Spleen (tissue), 11 donors: Measurements from ENCODE around the gene CIPC. TPM values are rescaled to one million over a fixed set of nuclear protein-coding genes. Genes with fewer than 3 reads are reported as not detected.

Experiments used
- DNase-seq: peaks from one replicate; pipeline ENCODE4 v3.0.0-alpha.2; 2020
- H3K27ac ChIP-seq, 8 donors: fragments of 200-600 bp; sonication (generic) in 7 of 8; 1 replicate in 4 of 8; 2 replicates in 4 of 8; pipeline versions ENCODE4 v1.5.0 to v1.8.0; 2016 to 2021; ENCODE audit warnings: inconsistent platforms in 4 of 8, mild to moderate bottlenecking in 4 of 8, moderate library complexity in 1 of 8
- H3K27me3 ChIP-seq, 7 donors: fragments of 200-600 bp; sonication (generic) in 6 of 7; replicated peaks in 1 of 7; 1 replicate in 4 of 7; 2 replicates in 3 of 7; pipeline versions ENCODE4 v1.5.0 to v1.8.0; 2016 to 2021; ENCODE audit warnings: inconsistent platforms in 3 of 7, mild to moderate bottlenecking in 1 of 7
- H3K36me3 ChIP-seq, 6 donors: fragments of 200-600 bp; sonication (generic) in 5 of 6; 1 replicate in 4 of 6; 2 replicates in 2 of 6; pipeline versions ENCODE4 v1.5.0 to v1.8.0; 2016 to 2021; ENCODE audit warnings: inconsistent platforms in 2 of 6
- H3K4me1 ChIP-seq, 6 donors: fragments of 200-600 bp; sonication (generic) in 5 of 6; 1 replicate in 3 of 6; 2 replicates in 3 of 6; pipeline versions ENCODE4 v1.5.0 to v1.8.0; 2016 to 2021; ENCODE audit warnings: inconsistent platforms in 3 of 6
- H3K4me3 ChIP-seq, 8 donors: fragments of 200-600 bp; sonication (generic) in 7 of 8; 1 replicate in 4 of 8; 2 replicates in 4 of 8; pipeline versions ENCODE4 v1.5.0 to v1.8.0; 2016 to 2021; ENCODE audit warnings: inconsistent platforms in 4 of 8, mild to moderate bottlenecking in 4 of 8, moderate library complexity in 2 of 8
- H3K9me3 ChIP-seq, 8 donors: fragments of 200-600 bp; sonication (generic) in 7 of 8; 1 replicate in 4 of 8; 2 replicates in 4 of 8; pipeline versions ENCODE4 v1.5.0 to v1.8.0; 2016 to 2021; ENCODE audit warnings: inconsistent platforms in 4 of 8
- POLR2A ChIP-seq, 3 donors: fragments of 450-650 bp; IDR thresholded peaks; one replicate each; pipeline ENCODE4 v1.5.1; 2017; ENCODE audit warnings: antibody characterized with exemption in 3 of 3, mild to moderate bottlenecking in 1 of 3
- POLR2AphosphoS5 ChIP-seq, 3 donors: sonication (generic); formaldehyde crosslinking; IDR thresholded peaks; one replicate each; pipeline ENCODE4 v1.5.1; 2017; ENCODE audit warnings: antibody characterized with exemption in 3 of 3
- WGBS, 5 donors: extraction: QIAGEN DNeasy Blood & Tissue Kit in 3 of 5; methylation state at CpG; one replicate each; pipeline versions ENCODE4 v1.1.5 to v1.1.7; 2013 to 2018; 5-methylcytosine and 5-hydroxymethylcytosine counted together
- intact Hi-C: fragments of 100-400 bp; cut with DNase I; formaldehyde crosslinking; loops from one replicate; pipeline ENCODE4 v1.15.0; 2023; ENCODE audit warnings: low total_unique reads
- polyA plus RNA-seq, 3 donors: library from polyadenylated mRNA; stranded (reverse); fragments of 200-250 nt; gene quantifications; one replicate each; pipeline ENCODE4 v1.2.1, GENCODE V29; 2013
- total RNA-seq, 7 donors: library from RNA; depleted of rRNA in 3 of 7; stranded (reverse); fragments of >200 nt in 3 of 7; fragmentation: NEBNext Ultra II Directional in 4 of 7; extraction: Animal tissue kit (Norgen Biotek cat#: 25700) in 4 of 7; gene quantifications; one replicate each; pipeline versions ENCODE4 v1.1.0 to v1.2.1, GENCODE V29; 2016 to 2021
- TF ChIP-seq, protein P1 (sequence below), 11 experiments: fragments of 200-600 bp in 7 of 11; fragments of 450-650 bp in 4 of 11; sonication (generic) in 4 of 11; IDR thresholded peaks in 8 of 11; conservative IDR thresholded peaks in 3 of 11; 1 replicate in 7 of 11; 2 replicates in 4 of 11; pipeline versions ENCODE4 v1.4.0 to v1.8.0; 2016 to 2021; ENCODE audit warnings: antibody characterized with exemption in 11 of 11, inconsistent platforms in 4 of 11, mild to moderate bottlenecking in 1 of 11
- donor health status: healthy with polysubstance abuse.
- donor health status: DM: no; HTN: no; CAD: no; lungs with moderate emphysema.
- donor health status: DM: no; HTN: no; CAD: no.
- donor health status: Bipolar disorder and iron deficiency.
- donor health status: healthy.
- donor health status: DM: no; HTN: no; CAD: no.
- donor health status: DM: yes; HTN: yes; CAD: no.

The CIPC gene
- total and polyA plus RNA-seq, 10 donors, result 4.2 to 33.8 (median 17.7) TPM

DNA sequence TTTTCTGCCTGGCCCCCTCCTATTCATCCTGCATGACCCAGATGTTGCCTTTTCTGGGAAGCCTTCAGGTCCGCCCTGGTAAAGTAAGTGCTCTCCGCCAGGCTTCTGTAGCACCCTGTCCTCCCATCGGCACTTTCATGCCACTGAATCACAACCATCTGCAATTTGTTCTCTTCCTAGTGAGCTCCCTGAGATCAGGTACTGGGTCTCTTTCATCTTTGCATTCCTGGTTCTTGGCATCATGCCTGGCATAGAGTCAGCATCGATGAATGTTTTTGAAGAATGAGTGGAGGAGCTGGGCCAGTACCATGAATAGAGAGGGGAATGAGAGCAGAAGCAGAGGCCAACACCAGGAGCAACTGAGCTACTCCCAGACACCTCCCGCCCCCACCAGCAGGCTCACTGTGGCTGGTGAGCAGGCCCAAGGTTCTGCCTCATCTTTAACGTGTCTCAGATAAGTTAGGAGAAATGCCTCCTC is 30.4 kb downstream of the CIPC start:
- intact Hi-C loops, result no loop called here
- no peak for TF ChIP-seq POLR2A (IDR thresholded peaks at IDR 0.05)
- Histone ChIP-seq H3K27me3 (peaks cover 0 to 63% (median 6%) of the 10 kb centered on the region in 7 donors), H3K4me3 (no peak overlapping the region), H3K9me3 (no peaks in the 10 kb centered on the region), H3K27ac (no peak overlapping the region), H3K36me3 (no peaks in the 10 kb centered on the region), H3K4me1 (peaks cover 15 to 24% (median 21%) of the 10 kb centered on the region in 6 donors)
- WGBS, 5 donors, result 81 to 89% (median 83%) methylated on average over 6 of the region's 6 CpGs
- DNase-seq, result no peak

DNA sequence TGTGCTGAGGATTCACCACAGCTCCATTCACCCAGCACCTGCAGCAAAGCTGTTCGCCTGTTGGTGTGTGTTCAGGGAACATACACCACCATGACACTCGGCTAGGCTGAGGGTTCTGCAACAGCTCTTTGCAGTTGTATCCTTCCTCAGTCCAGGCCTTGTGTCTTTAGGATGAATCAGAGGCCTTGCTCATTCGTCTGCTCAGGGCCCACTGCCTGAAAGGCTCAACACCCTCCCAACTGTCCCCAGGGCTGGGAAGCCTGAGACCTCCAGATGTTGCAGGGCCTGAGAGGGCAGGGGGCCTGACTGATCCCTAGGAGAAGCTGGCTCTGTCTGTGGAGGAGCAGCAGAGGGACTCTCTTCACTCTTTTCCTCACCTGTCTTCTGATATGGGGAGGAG is 32.3 kb downstream of the CIPC start:
- Histone ChIP-seq H3K4me1 (peaks cover 1 to 7% (median 3%) of the 10 kb centered on the region in 6 donors), H3K36me3 (no peaks in the 10 kb centered on the region), H3K9me3 (no peaks in the 10 kb centered on the region), H3K4me3 (no peak overlapping the region), H3K27me3 (peaks cover 0 to 69% (median 12%) of the 10 kb centered on the region in 7 donors), H3K27ac (no peak overlapping the region)
- intact Hi-C loops, result no loop called here
- TF ChIP-seq POLR2AphosphoS5 (IDR thresholded peaks at IDR 0.05) (no peak), POLR2A (IDR thresholded peaks at IDR 0.05) (no peak)
- TF ChIP-seq, protein P1, sequence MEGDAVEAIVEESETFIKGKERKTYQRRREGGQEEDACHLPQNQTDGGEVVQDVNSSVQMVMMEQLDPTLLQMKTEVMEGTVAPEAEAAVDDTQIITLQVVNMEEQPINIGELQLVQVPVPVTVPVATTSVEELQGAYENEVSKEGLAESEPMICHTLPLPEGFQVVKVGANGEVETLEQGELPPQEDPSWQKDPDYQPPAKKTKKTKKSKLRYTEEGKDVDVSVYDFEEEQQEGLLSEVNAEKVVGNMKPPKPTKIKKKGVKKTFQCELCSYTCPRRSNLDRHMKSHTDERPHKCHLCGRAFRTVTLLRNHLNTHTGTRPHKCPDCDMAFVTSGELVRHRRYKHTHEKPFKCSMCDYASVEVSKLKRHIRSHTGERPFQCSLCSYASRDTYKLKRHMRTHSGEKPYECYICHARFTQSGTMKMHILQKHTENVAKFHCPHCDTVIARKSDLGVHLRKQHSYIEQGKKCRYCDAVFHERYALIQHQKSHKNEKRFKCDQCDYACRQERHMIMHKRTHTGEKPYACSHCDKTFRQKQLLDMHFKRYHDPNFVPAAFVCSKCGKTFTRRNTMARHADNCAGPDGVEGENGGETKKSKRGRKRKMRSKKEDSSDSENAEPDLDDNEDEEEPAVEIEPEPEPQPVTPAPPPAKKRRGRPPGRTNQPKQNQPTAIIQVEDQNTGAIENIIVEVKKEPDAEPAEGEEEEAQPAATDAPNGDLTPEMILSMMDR (IDR thresholded peaks at IDR 0.05 in 8 of 11, conservative IDR thresholded peaks at IDR 0.05 in 3 of 11), result no peak
- 62 to 88% (median 72%) methylated on average over 3 of the region's 3 CpGs for whole genome bisulfite sequencing, 5 donors
- DNase-seq, result no peak

DNA sequence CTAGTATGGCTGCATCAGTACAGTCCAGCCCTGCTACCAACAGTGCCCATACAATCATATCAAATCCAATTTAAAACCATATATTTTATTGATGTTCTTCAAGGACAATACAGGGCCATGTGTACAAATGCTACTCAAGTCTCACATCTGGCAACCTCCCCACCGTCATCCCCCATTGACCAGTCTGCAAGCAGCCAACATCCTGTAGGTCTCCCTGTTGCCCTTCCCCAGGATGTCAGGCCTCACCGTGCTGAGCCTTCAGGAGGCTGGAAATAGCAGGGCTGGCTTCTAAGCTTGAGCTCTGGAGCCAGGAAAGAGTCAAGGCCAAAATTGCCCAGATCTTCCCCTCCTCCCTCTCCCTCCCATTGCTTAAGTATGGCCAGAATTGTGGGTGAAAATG is 33.1 kb downstream of the CIPC start:
- no peak for DNase-seq
- Histone ChIP-seq H3K4me3 (no peak overlapping the region), H3K9me3 (no peaks in the 10 kb centered on the region), H3K27me3 (peaks cover 0 to 69% (median 10%) of the 10 kb centered on the region in 7 donors), H3K27ac (no peak overlapping the region), H3K36me3 (no peaks in the 10 kb centered on the region), H3K4me1 (peaks cover 0 to 3% (median 0%) of the 10 kb centered on the region in 6 donors)
- 50 to 61% (median 59%) methylated on average over 2 of the region's 2 CpGs for WGBS, 5 donors
- intact Hi-C loops, result no loop called here
- TF ChIP-seq POLR2AphosphoS5 (IDR thresholded peaks at IDR 0.05) (no peak), POLR2A (IDR thresholded peaks at IDR 0.05) (no peak)
- TF ChIP-seq, protein P1 (IDR thresholded peaks at IDR 0.05 in 8 of 11, conservative IDR thresholded peaks at IDR 0.05 in 3 of 11), result no peak

DNA sequence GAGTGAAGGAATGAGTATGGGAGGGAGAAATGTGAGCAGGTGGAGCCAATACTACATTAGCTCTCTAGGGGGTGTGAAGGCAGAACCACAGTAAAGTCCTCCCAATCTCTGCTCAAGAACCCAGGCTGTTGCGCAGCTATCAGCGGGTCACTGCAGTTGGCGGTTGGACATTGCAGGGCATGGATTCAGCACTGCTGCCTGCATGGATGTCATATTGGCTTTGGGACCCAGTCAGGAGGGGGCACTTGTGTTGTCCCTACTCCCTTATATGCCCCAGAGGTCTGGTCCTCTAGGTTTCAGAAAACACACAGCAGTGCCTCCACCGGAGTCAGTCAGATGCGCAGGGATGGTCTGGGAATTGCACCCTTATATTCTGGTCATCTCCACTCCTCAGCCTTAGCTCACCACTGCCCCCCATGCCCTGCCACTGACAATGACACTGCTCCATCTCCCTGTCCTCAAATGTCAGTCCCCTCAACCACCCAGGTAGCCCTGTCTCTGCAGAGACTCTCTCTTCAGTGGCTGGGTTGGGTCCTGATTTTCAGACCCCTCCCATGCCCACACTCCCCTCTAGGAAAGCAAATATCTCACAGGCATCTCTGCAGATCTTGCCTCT is 33.9 kb downstream of the CIPC start:
- no peak overlapping the region for H3K4me3 ChIP-seq
- intact Hi-C loops, result no loop called here
- 69 to 95% (median 82%) methylated on average over 5 of the region's 5 CpGs for WGBS, 5 donors

More for the DNA sequence above, 33.9 kb downstream of the CIPC start:
- H3K9me3 ChIP-seq, result no peaks in the 10 kb centered on the region
- peaks cover 0 to 3% (median 0%) of the 10 kb centered on the region in 6 donors for H3K4me1 ChIP-seq
- no peak for DNase-seq
- H3K36me3 ChIP-seq, result no peaks in the 10 kb centered on the region
- H3K27me3 ChIP-seq, result peaks cover 0 to 69% (median 18%) of the 10 kb centered on the region in 7 donors
- no peak overlapping the region for H3K27ac ChIP-seq
- no peak for TF ChIP-seq POLR2AphosphoS5 (IDR thresholded peaks at IDR 0.05)
- no peak for TF ChIP-seq POLR2A (IDR thresholded peaks at IDR 0.05)
- TF ChIP-seq, protein P1 (IDR thresholded peaks at IDR 0.05 in 8 of 11, conservative IDR thresholded peaks at IDR 0.05 in 3 of 11), result no peak
